NCI-H526 treated with DMSO at 0.1 percent for 48 hours (cell line): ENCODE measurements around the gene PWWP2A.
"Not testable (repeated sequence)": the region's sequence is repeated elsewhere in the genome, so short reads cannot be mapped to it uniquely, and the experiment has no call there.

Source experiments
- DNase-seq: peaks from one replicate; lab custom pipeline; 2025; lab: John Stamatoyannopoulos, UW

PWWP2A gene

GRCh38 chr5:160119142-160119904 is at the start of gene PWWP2A:
PWWP2A (minus strand) TSS chr5:160119450; CDS start chr5:160119388, 62 bp downstream.
- DNase-seq: peak; percentile 97

GRCh38 chr5:160167624-160168165 is 48.4 kb upstream of the PWWP2A start:
- no peak for DNase-seq

GRCh38 chr5:160166973-160167623 is 47.8 kb upstream of the PWWP2A start:
- DNase-seq: no peak

- DNase-seq: no peak
Observed at GRCh38 chr5:160166069-160166972, 47.1 kb upstream of the PWWP2A start.

- DNase-seq: no peak
Observed at GRCh38 chr5:160165137-160166068, 46.2 kb upstream of the PWWP2A start.

- DNase-seq: no peak
Observed at GRCh38 chr5:160162910-160163309, 43.7 kb upstream of the PWWP2A start.

- no peak for DNase-seq
Observed at GRCh38 chr5:160161626-160162025, 42.4 kb upstream of the PWWP2A start.

GRCh38 chr5:160160875-160161274 is 41.6 kb upstream of the PWWP2A start:
- not testable (repeated sequence) for DNase-seq

GRCh38 chr5:160159991-160160792 is 40.9 kb upstream of the PWWP2A start:
- DNase-seq: peak; percentile 70

GRCh38 chr5:160158087-160158486 is 38.8 kb upstream of the PWWP2A start:
- DNase-seq: no peak

- DNase-seq: no peak
Observed at GRCh38 chr5:160155017-160155750, 35.9 kb upstream of the PWWP2A start.

GRCh38 chr5:160152901-160153300 is 33.7 kb upstream of the PWWP2A start:
- no peak for DNase-seq

- no peak for DNase-seq
Observed at GRCh38 chr5:160152287-160152686, 33.0 kb upstream of the PWWP2A start.

GRCh38 chr5:160151017-160151416 is 31.8 kb upstream of the PWWP2A start:
- DNase-seq: no peak

GRCh38 chr5:160150381-160150780 is 31.1 kb upstream of the PWWP2A start:
- DNase-seq: no peak

GRCh38 chr5:160144436-160144835 is 25.2 kb upstream of the PWWP2A start:
- DNase-seq: not testable (repeated sequence)

- no peak for DNase-seq
Observed at GRCh38 chr5:160134332-160134731, 15.1 kb upstream of the PWWP2A start.

GRCh38 chr5:160133918-160134304 is 14.7 kb upstream of the PWWP2A start:
- no peak for DNase-seq

- no peak for DNase-seq
Observed at GRCh38 chr5:160133071-160133917, 14.0 kb upstream of the PWWP2A start.
